SK-N-SH (cell line): ENCODE measurements around the gene RPS8. TPM values are rescaled to one million over a fixed set of nuclear protein-coding genes. Genes with fewer than 3 reads are reported as not detected.

ENCODE experiments used
- CTCF ChIA-PET: fragments of 300-600, 350-600 bp; formaldehyde crosslinking; extraction: SDS; loops from one replicate; lab custom pipeline; 2021; lab: Yijun Ruan, JAX
- POLR2A ChIA-PET: fragments of 350-600 bp; sonication (Branson Sonifier 250); formaldehyde crosslinking; extraction: SDS; loops from one replicate; lab custom pipeline; 2020; ENCODE audit warnings: antibody characterized with exemption, inconsistent platforms; lab: Yijun Ruan, JAX
- DNase-seq: peaks from one replicate; pipeline ENCODE4 v3.0.0; 2012
- H2AFZ ChIP-seq: fragments of 200-600 bp; sonication (generic); 2 replicates; pipeline ENCODE4 v1.8.1; 2016; ENCODE audit warnings: antibody characterized with exemption, mild to moderate bottlenecking, low read depth
- H3F3A ChIP-seq: fragments of 200-600 bp; sonication (generic); replicated peaks from 2 replicates; pipeline ENCODE3; 2016; ENCODE audit warnings: antibody characterized with exemption, mild to moderate bottlenecking; ENCODE audit not compliant: insufficient read depth
- H3K27ac ChIP-seq, 2 experiments: fragments of 200-500 bp in 1 of 2; fragments of 200-600 bp in 1 of 2; sonication (Bioruptor generic) in 1 of 2; sonication (generic), shearing (Covaris generic) in 1 of 2; 2 replicates each; pipeline versions ENCODE4 v1.5.1 to v1.6.1; 2014 to 2016; ENCODE audit warnings: low read depth in 2 of 2, inconsistent platforms in 1 of 2, low read length in 1 of 2, mild to moderate bottlenecking in 1 of 2, mixed read lengths in 1 of 2
- H3K27me3 ChIP-seq: fragments of 200-600 bp; sonication (generic), shearing (Covaris generic); 2 replicates; pipeline ENCODE4 v1.6.1; 2016; ENCODE audit warnings: mixed run types; ENCODE audit not compliant: insufficient read depth
- H3K36me3 ChIP-seq, 2 experiments: fragments of 200-500 bp in 1 of 2; fragments of 200-600 bp in 1 of 2; sonication (Bioruptor generic) in 1 of 2; sonication (generic) in 1 of 2; replicated peaks in 1 of 2; 2 replicates each; pipeline versions ENCODE3 to v1.5.1; 2014 to 2016; ENCODE audit warnings: low read length in 1 of 2, mild to moderate bottlenecking in 1 of 2; ENCODE audit not compliant: insufficient read depth in 2 of 2, control insufficient read depth in 1 of 2
- H3K4me1 ChIP-seq, 2 experiments: fragments of 200-500 bp in 1 of 2; fragments of 200-600 bp in 1 of 2; sonication (Bioruptor generic) in 1 of 2; sonication (generic), shearing (Covaris generic) in 1 of 2; 2 replicates each; pipeline versions ENCODE4 v1.5.1 to v1.6.1; 2014 to 2016; ENCODE audit warnings: low read depth in 1 of 2, low read length in 1 of 2, mixed run types in 1 of 2; ENCODE audit not compliant: insufficient read depth in 2 of 2, control insufficient read depth in 1 of 2
- H3K4me2 ChIP-seq: fragments of 200-600 bp; sonication (generic), shearing (Covaris generic); 2 replicates; pipeline ENCODE4 v1.6.1; 2017; ENCODE audit warnings: mixed run types
- H3K4me3 ChIP-seq, 2 experiments: fragments of 200-500 bp in 1 of 2; fragments of 200-600 bp in 1 of 2; sonication (Bioruptor generic) in 1 of 2; sonication (generic), shearing (Covaris generic) in 1 of 2; 2 replicates each; pipeline versions ENCODE4 v1.5.1 to v1.8.1; 2014 to 2016; ENCODE audit warnings: low read depth in 2 of 2, inconsistent platforms in 1 of 2, low read length in 1 of 2, mild to moderate bottlenecking in 1 of 2, mixed read lengths in 1 of 2, moderate library complexity in 1 of 2
- H3K79me2 ChIP-seq: fragments of 200-600 bp; sonication (generic); 2 replicates; pipeline ENCODE4 v1.8.1; 2017; ENCODE audit warnings: mild to moderate bottlenecking; ENCODE audit not compliant: insufficient read depth
- H3K9ac ChIP-seq: fragments of 200-600 bp; sonication (generic); 2 replicates; pipeline ENCODE4 v1.6.1; 2017; ENCODE audit warnings: mixed run types
- H3K9me2 ChIP-seq: fragments of 200-600 bp; sonication (generic); 2 replicates; pipeline ENCODE4 v1.6.1; 2017; ENCODE audit warnings: mixed run types
- H3K9me3 ChIP-seq: fragments of 200-600 bp; sonication (generic); 2 replicates; pipeline ENCODE4 v1.6.1; 2017; ENCODE audit warnings: mixed run types, mild to moderate bottlenecking, moderate library complexity
- H4K20me1 ChIP-seq: fragments of 200-600 bp; sonication (generic); 2 replicates; pipeline ENCODE4 v1.6.1; 2017; ENCODE audit warnings: mild to moderate bottlenecking, mixed run types; ENCODE audit not compliant: insufficient read depth
- CHD2 ChIP-seq: fragments of 150-350 bp; IDR thresholded peaks from 2 replicates; pipeline ENCODE4 v1.6.1; 2018; ENCODE audit warnings: low read length; ENCODE audit not compliant: partially characterized antibody
- CTCF ChIP-seq: fragments of 200-600 bp; sonication (generic); IDR thresholded peaks from 2 replicates; pipeline ENCODE4 v1.6.1; 2017; ENCODE audit warnings: antibody characterized with exemption, mild to moderate bottlenecking, moderate library complexity
- EP300 ChIP-seq, 2 experiments: IDR thresholded peaks; 2 replicates each; pipeline versions ENCODE4 v1.4.0 to v1.6.1; 2012; ENCODE audit warnings: borderline replicate concordance in 1 of 2, low read depth in 1 of 2, low read length in 1 of 2
- FOSL2 ChIP-seq: IDR thresholded peaks from 2 replicates; pipeline ENCODE4 v1.4.0; 2012; ENCODE audit warnings: low read depth, mild to moderate bottlenecking, moderate library complexity, borderline replicate concordance
- FOXJ3 ChIP-seq: sonication (generic); formaldehyde crosslinking; IDR thresholded peaks from 2 replicates; pipeline ENCODE4 v1.5.1; 2020; ENCODE audit warnings: mild to moderate bottlenecking, missing genetic modification reagents
- GABPA ChIP-seq: IDR thresholded peaks from 2 replicates; pipeline ENCODE4 v1.4.0; 2012; ENCODE audit warnings: low read depth, mild to moderate bottlenecking
- GATA2 ChIP-seq: sonication (generic); formaldehyde crosslinking; IDR thresholded peaks from 2 replicates; pipeline ENCODE4 v1.5.0; 2020; ENCODE audit warnings: mild to moderate bottlenecking, missing genetic modification reagents
- MEF2A ChIP-seq: IDR thresholded peaks from 2 replicates; pipeline ENCODE4 v1.4.0; 2012; ENCODE audit warnings: low read depth, borderline replicate concordance
- PBX3 ChIP-seq: IDR thresholded peaks from 2 replicates; pipeline ENCODE4; 2012
- USF2 ChIP-seq: fragments of 150-350 bp; IDR thresholded peaks from 2 replicates; pipeline ENCODE4 v1.6.1; 2017; ENCODE audit warnings: antibody characterized with exemption, low read length, low read depth, borderline replicate concordance
- WGBS: methylation state at CpG from one replicate; pipeline ENCODE4 v1.1.6; 2017; ENCODE audit warnings: low lambda C conversion rate; 5-methylcytosine and 5-hydroxymethylcytosine counted together
- polyA plus RNA-seq, 3 experiments: library from polyadenylated mRNA; depleted of rRNA; stranded (reverse); fragments of >200 nt; gene quantifications; 2 replicates each; pipeline ENCODE4 v1.2.3, GENCODE V29; 2012
- small RNA-seq, 7 experiments: library from RNA; depleted of rRNA; stranded (forward); fragments of <200 nt; gene quantifications; one replicate each; pipeline ENCODE3, GENCODE V24; 2012

RPS8 gene
- polyA plus RNA-seq, 1 of the 3 experiments (the other 2 are of a cell fraction) = 3,303 TPM

- H3K9ac ChIP-seq = no peak overlapping the region
- H3K9me3 ChIP-seq = no peaks in the 10 kb centered on the region
- no peaks in the 10 kb centered on the region; a peak in 1 of 4 replicates for H3K4me1 ChIP-seq
- H3K27ac ChIP-seq = no peak overlapping the region
- no peak overlapping the region for H3K4me2 ChIP-seq
- H4K20me1 ChIP-seq = no peaks in the 10 kb centered on the region
- no peak overlapping the region for H3K4me3 ChIP-seq
- H3K9me2 ChIP-seq = no peaks in the 10 kb centered on the region
- TF ChIP-seq MEF2A = no peak
- no peak for TF ChIP-seq FOXJ3 (CRISPR knock-in tag)
- no peak for TF ChIP-seq CHD2
- TF ChIP-seq GABPA = no peak
- no peak for TF ChIP-seq FOSL2
- TF ChIP-seq GATA2 (CRISPR knock-in tag) = no peak
- no peak for TF ChIP-seq PBX3
- TF ChIP-seq EP300 (IDR thresholded peaks at IDR 0.05; ENCODE audit: borderline replicate concordance in 1 of 2, low read depth in 1 of 2, low read length in 1 of 2) = no peak
- TF ChIP-seq CTCF = no peak
- no peak for TF ChIP-seq USF2
- WGBS = 94% methylated on average over 8 of the region's 21 CpGs
- H3K79me2 ChIP-seq = no peaks in the 10 kb centered on the region
- H3K27me3 ChIP-seq = no peaks in the 10 kb centered on the region
- H3K36me3 ChIP-seq = no peaks in the 10 kb centered on the region
- POLR2A ChIA-PET = interaction anchor here (0.9 to 1.4 kb wide), 2 partner anchors 15 to 53 kb away, joined by 3 to 4 read pairs; partner anchors contain the start of genes PTCH2 and RPS8
- DNase-seq = no peak
- CTCF ChIA-PET = interaction anchor here (1.6 to 2.0 kb wide), 2 partner anchors 12 to 187 kb away, joined by 3 to 5 read pairs; no protein-coding TSS in a partner anchor
- H3F3A ChIP-seq = no peaks in the 10 kb centered on the region
- no peak overlapping the region for H2AFZ ChIP-seq
Observed at GRCh38 chr1:44828003-44828651, 52.8 kb downstream of the RPS8 start.

Small RNA genes lying within 50 kb of the gene (small RNA-seq; reads per million reads assigned to genes)
- 218 to 6,790 (median 2,924) reads per million in 7 experiments for gene RNU5D-1
- gene SNORD38A = 102 to 1,885 (median 1,009) reads per million in 7 experiments
- 0 reads per million in 7 experiments for gene SNORD38B
- 0.13 to 235 (median 4.2) reads per million in 7 experiments for gene SNORD46
- gene SNORD55 = 0 reads per million in 7 experiments

Other genes with a start within 250 kb of the RPS8 start
- gene TMEM53, start 101.1 kb upstream of the RPS8 start, polyA plus RNA-seq (2012; rRNA removed) = 14.9 and 16.9 TPM in 2 replicates
- 6.6 and 10.5 TPM in 2 replicates for gene ARMH1, start 100.8 kb upstream of the RPS8 start, polyA plus RNA-seq (2012; rRNA removed)
- not detected in 2 replicates for gene RNU5D-1, start 44.4 kb upstream of the RPS8 start, polyA plus RNA-seq (2012; rRNA removed)
- gene KIF2C, start 35.7 kb upstream of the RPS8 start, polyA plus RNA-seq (2012; rRNA removed) = 20.7 and 22.2 TPM in 2 replicates
- gene BEST4, start 12.6 kb downstream of the RPS8 start, polyA plus RNA-seq (2012; rRNA removed) = 0.08 and 0.12 TPM in 2 replicates
- gene PLK3, start 24.8 kb downstream of the RPS8 start, polyA plus RNA-seq (2012; rRNA removed) = 68.3 and 82.8 TPM in 2 replicates
- 0.37 and 0.61 TPM in 2 replicates for gene DYNLT4, start 31.8 kb downstream of the RPS8 start, polyA plus RNA-seq (2012; rRNA removed)
- gene BTBD19, start 33.0 kb downstream of the RPS8 start, polyA plus RNA-seq (2012; rRNA removed) = 36.9 and 37.9 TPM in 2 replicates
- 1.0 and 1.2 TPM in 2 replicates for gene PTCH2, start 67.7 kb downstream of the RPS8 start, polyA plus RNA-seq (2012; rRNA removed)
- gene EIF2B3, start 211.1 kb downstream of the RPS8 start, polyA plus RNA-seq (2012; rRNA removed) = 21.3 and 24.8 TPM in 2 replicates
- 39.3 and 44.2 TPM in 2 replicates for gene HECTD3, start 235.8 kb downstream of the RPS8 start, polyA plus RNA-seq (2012; rRNA removed)
- gene UROD, start 236.7 kb downstream of the RPS8 start, polyA plus RNA-seq (2012; rRNA removed) = 230 and 247 TPM in 2 replicates